ENCODE measurements around the gene CYP4A22.
"Not testable (repeated sequence)": the region's sequence is repeated elsewhere in the genome, so short reads cannot be mapped to it uniquely, and the experiment has no call there.

CYP4A22 gene

GRCh38 chr1:47186267-47187185 lies 49.3 kb downstream of the CYP4A22 start:
- no peak for DNase-seq

- no peak for DNase-seq
These were observed 50.1 kb downstream of the CYP4A22 start for GRCh38 chr1:47187231-47187925.

GRCh38 chr1:47187926-47188250 lies 50.6 kb downstream of the CYP4A22 start:
- DNase-seq: no peak

- no peak for DNase-seq
These were observed 51.8 kb downstream of the CYP4A22 start for GRCh38 chr1:47188791-47189785.

- DNase-seq: no peak
These were observed 52.7 kb downstream of the CYP4A22 start, which contains the start of gene PDZK1IP1 for GRCh38 chr1:47189844-47190508. Gene PDZK1IP1 (minus strand): TSS chr1:47190036. CDS start chr1:47189932, 104 bp downstream.

- no peak for DNase-seq
These were observed 53.2 kb downstream of the CYP4A22 start for GRCh38 chr1:47190509-47190855.

- no peak for DNase-seq
These were observed 53.6 kb downstream of the CYP4A22 start for GRCh38 chr1:47190857-47191256.

GRCh38 chr1:47191940-47192457 lies 54.8 kb downstream of the CYP4A22 start:
- no peak for DNase-seq

GRCh38 chr1:47192458-47193384 lies 55.5 kb downstream of the CYP4A22 start:
- peak; percentile 40 for DNase-seq

GRCh38 chr1:47193496-47193895 lies 56.3 kb downstream of the CYP4A22 start:
- not testable (repeated sequence) for DNase-seq

GRCh38 chr1:47194311-47194710 lies 57.1 kb downstream of the CYP4A22 start:
- no peak for DNase-seq

- not testable (repeated sequence) for DNase-seq
These were observed 58.7 kb downstream of the CYP4A22 start for GRCh38 chr1:47195981-47196380.

- no peak for DNase-seq
These were observed 59.4 kb downstream of the CYP4A22 start for GRCh38 chr1:47196622-47197021.

- DNase-seq: no peak
These were observed 61.0 kb downstream of the CYP4A22 start for GRCh38 chr1:47198214-47198613.

Data from central memory CD4-positive, alpha-beta T cell (primary cell).